HG03045 (cell line): Measurements from ENCODE around the gene PRAC2.

Experiments used
- ATAC-seq: cut with Tn5 transposase; IDR thresholded peaks from one replicate; pipeline ENCODE4 v1.9.1; 2021; ENCODE audit warnings: mild to moderate bottlenecking, moderate library complexity; ENCODE audit not compliant: unreplicated experiment

PRAC2 gene

GRCh38 chr17:48732688-48733629, 10.0 kb downstream of the PRAC2 start:
- ATAC-seq: no peak

GRCh38 chr17:48733632-48734328, 10.8 kb downstream of the PRAC2 start:
- no peak for ATAC-seq

GRCh38 chr17:48734333-48735061, 11.5 kb downstream of the PRAC2 start:
- no peak for ATAC-seq

GRCh38 chr17:48735062-48735351, 12.0 kb downstream of the PRAC2 start:
- ATAC-seq: no peak

- ATAC-seq: no peak
Observed at GRCh38 chr17:48737330-48738043, 14.5 kb downstream of the PRAC2 start.

GRCh38 chr17:48738424-48738802, 15.4 kb downstream of the PRAC2 start:
- ATAC-seq: no peak

- ATAC-seq: no peak
Observed at GRCh38 chr17:48738803-48739526, 16.0 kb downstream of the PRAC2 start.

- no peak for ATAC-seq
Observed at GRCh38 chr17:48740537-48740936, 17.6 kb downstream of the PRAC2 start.

- ATAC-seq: no peak
Observed at GRCh38 chr17:48745381-48746275, 22.6 kb downstream of the PRAC2 start.

- ATAC-seq: no peak
Observed at GRCh38 chr17:48746916-48747444, 24.0 kb downstream of the PRAC2 start.

GRCh38 chr17:48747445-48748363, 24.7 kb downstream of the PRAC2 start:
- ATAC-seq: no peak

- ATAC-seq: no peak
Observed at GRCh38 chr17:48748718-48749566, 26.0 kb downstream of the PRAC2 start.

GRCh38 chr17:48749621-48750553, 26.9 kb downstream of the PRAC2 start:
- ATAC-seq: no peak

GRCh38 chr17:48751172-48751571, 28.2 kb downstream of the PRAC2 start:
- no peak for ATAC-seq

- no peak for ATAC-seq
Observed at GRCh38 chr17:48751733-48752398, 28.9 kb downstream of the PRAC2 start.
